ENCODE data around the gene SLC12A7. TPM values are rescaled to one million over a fixed set of nuclear protein-coding genes. Genes with fewer than 3 reads are reported as not detected.

SLC12A7 gene
- polyA plus RNA-seq, 3 donors = 33.2 to 51.6 (median 46.1) TPM

DNA sequence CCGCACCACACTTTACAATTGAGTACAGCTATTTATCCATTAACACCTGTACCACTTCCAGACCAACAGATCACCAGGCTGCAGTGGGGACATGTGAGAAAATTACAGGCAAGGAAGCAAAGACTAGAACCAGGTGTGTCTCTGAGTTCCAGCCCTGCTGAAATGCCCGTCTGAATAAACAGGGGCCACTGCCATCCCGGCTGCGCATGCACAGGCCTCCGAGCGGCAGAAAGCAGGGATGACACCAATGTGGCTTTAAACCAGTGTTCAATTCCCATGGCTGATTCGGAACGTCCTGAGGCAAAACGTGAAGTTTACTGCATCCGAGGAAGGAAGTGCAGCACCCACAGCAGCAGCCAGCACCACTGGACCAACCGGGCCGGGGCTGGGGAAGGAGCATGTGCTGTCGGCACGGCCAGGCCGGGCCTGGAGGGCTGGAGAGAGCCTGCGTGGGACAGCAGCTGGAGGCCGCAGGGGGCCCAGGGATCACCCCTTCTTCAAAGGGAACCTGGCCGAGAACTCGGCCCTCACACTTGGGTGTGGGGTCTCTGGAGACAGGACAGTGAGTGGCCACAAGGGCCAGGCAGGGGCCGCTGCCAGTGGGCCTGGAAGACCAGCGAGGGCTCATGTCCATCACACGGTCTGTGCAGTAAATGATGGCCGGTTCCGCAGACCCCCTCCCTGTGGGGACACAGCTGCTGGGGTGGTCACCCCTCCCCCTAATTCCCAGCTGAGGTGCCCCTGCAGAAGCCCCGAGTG is 33.0 kb upstream of the SLC12A7 start:
- DNase-seq (ENCODE audit: extremely low read depth in 1 of 11, low read depth in 9 of 11, low spot score in 4 of 11) = no peak

DNA sequence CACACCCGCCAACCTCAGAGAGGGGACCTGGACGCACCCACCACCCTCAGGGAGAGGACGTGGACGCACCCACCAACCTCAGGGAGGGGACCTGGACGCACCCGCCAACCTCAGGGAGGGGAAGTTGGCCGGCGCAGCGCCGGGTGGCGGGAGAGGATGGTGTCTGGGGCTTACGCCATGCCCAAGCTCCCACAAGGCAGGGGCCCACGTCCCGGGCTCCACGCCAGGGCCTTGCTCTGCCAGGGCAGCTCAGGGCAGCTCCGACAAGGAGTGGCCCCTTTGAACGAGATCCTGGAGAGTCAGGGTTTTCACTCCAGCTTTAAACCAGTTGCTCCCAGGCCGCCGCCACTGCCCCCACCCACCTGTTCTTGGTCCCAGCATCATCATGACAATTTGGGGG is 32.2 kb upstream of the SLC12A7 start:
- no peak for DNase-seq (ENCODE audit: extremely low read depth in 1 of 11, low read depth in 9 of 11, low spot score in 4 of 11)

DNA sequence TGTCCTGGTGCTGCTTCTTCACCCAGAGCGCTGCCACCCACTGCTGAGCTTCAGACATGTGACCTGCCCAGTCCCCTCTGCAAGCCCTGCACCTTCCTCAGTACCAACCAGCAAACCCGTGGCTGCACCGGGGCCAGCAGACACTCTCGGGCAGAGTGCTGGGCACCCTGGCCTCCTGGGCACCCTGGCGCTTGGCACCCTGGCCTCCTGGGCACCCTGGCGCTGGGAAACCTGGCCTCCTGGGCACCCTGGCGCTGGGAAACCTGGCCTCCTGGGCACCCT is 31.7 kb upstream of the SLC12A7 start:
- no peak for DNase-seq (ENCODE audit: extremely low read depth in 1 of 11, low read depth in 9 of 11, low spot score in 4 of 11)

DNA sequence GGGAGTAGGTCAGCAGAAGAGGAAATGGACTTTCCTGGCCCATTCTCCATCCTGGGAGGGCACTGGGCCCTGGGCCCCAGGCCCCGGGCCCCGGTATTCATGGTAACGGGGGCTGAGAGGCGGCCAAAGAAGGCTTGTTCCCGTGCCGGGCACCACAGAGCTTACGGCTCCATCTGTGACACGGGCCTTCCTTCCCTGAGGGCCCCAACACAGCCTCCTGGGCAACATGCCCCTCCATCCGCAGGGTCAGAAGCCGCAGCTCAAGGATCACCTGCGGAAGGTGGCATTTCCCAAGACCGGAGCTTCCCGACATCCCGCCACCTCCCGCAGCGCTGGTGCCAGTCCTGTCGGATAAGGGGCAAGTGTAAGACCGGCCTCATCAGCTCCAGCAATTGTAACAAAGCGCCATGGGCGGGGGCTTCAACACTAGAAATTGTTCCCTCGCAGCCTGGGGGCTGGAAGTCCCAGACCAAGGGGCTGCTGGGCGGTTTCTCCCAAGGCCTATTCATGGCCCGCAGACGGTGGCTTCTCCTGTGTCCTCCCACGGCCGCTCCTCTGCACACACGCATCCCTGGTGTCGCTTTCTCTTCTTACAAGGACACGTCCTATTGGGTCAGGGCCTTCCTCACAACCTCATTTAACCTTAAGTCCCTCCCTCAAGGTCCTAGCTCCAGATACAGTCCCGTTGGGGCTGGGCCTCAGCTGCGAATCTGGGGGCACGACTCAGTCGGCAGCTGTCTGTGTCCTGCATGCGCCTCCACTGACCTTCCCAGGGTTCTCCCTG is 31.2 kb upstream of the SLC12A7 start:
- DNase-seq (ENCODE audit: extremely low read depth in 1 of 11, low read depth in 9 of 11, low spot score in 4 of 11) = no peak

DNA sequence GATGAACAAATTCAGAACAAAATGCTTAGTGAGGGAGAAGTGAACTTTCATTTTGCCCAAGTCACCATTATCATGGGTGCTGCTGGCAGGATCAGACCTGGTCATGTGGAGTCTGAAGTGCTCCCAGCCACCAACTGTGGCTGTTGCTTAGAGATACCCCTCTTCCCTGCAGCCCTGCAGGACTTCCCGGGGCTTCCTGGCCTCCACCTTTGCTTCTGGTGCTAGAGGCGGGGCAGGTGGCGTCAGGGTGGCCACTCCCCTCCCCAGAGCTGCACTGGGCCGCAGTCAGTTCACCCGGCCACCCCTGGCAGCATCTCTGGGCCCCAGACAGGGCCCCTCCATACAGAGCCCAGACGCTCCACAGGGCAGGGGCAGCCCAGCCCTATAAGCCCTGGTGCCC is 30.0 kb upstream of the SLC12A7 start:
- no peak for DNase-seq (ENCODE audit: extremely low read depth in 1 of 11, low read depth in 9 of 11, low spot score in 4 of 11)

DNA sequence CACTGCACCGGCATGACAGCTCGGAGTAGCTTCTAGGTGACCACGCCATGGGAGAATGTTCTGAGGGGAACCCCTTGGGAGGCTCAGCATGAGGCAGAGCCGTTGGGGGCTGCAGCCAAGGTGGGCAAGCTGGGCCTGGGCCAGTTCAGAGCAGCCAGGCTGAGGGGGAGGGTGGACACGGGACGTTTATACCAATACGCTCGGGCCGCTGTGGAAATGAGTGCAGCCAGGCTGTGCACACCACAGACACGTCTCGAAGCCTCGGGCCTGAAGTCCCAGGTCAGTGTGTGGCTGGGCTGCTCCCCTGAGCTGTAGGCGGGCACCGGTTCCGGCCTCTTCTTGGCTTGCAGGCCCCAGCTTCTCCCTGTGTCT is 28.9 kb upstream of the SLC12A7 start:
- no peak for DNase-seq (ENCODE audit: extremely low read depth in 1 of 11, low read depth in 9 of 11, low spot score in 4 of 11)

DNA sequence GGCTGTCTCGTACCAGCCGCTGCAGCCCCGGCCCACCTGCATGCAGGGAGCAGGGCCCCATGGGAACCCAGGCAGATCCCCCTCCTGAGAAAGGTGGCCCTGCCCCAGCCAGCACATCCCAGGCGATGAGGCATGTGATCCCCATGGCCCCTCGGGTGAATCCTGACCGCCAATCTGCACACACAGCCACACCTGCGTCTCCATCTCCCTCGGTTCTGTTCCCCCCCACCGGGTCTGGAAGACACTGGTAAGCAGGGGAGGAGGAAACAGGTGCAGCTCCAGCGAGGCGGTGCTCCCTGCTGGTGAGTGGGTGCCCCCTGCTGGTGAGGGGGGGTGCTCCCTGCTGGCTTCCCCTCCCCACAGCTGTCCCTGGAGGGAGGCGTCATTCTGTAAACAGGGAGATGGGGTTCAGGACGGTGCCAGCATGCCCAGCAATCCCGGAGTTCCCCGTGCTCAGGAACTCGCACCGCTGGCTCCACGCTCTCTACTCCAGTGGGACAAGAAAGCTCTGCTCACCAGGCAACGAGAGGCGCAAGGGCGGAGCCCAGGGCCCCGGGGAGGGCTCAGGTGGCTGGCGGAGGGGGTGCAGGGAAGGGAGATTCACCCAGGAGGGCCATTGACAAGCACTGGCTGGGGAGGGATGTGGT is 28.4 kb upstream of the SLC12A7 start:
- DNase-seq (ENCODE audit: extremely low read depth in 1 of 11, low read depth in 9 of 11, low spot score in 4 of 11) = peak in 4 of 11 donors; percentile 46 to 63 (median 56)

DNA sequence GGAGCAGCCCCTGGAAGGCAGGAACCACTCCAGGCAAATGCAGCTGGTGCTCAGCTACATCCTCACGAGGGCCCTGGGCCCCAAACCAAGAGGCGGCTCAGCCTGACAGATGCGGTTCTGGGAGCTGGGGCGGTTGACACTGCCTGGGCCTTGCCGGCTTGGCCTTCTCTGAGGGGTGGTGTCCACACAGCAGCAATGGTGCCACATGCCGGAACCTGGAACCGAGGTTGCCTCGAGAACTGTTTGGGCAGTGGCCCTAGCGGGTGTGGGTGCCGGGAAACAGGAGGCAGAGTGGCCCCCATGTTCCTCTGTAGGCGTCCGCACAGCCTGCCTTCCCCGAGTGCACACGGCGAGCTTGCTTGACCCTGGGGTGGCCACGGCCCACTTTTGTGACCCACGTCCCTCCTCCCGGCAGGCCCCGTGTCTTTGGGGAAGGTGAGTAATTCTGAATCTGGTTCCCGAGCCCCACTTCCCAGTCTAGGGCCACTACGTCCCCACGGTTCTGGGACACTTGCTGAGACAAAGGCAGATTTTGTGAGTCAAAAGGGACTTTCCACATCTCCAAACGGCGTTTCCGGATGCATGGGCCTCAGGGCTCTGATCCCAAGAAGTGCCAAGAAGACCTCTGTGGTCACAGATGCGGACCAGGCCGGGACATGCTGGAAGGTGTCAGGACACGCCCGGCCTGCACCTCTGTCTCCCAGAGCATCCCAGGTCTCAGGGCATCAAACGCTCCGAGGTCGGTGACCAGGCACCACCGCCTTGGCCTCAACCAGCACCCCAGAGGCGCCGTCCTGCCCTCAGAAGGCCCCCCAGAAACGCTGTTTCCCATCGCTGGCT is 27.7 kb upstream of the SLC12A7 start:
- DNase-seq (ENCODE audit: extremely low read depth in 1 of 11, low read depth in 9 of 11, low spot score in 4 of 11) = no peak

DNA sequence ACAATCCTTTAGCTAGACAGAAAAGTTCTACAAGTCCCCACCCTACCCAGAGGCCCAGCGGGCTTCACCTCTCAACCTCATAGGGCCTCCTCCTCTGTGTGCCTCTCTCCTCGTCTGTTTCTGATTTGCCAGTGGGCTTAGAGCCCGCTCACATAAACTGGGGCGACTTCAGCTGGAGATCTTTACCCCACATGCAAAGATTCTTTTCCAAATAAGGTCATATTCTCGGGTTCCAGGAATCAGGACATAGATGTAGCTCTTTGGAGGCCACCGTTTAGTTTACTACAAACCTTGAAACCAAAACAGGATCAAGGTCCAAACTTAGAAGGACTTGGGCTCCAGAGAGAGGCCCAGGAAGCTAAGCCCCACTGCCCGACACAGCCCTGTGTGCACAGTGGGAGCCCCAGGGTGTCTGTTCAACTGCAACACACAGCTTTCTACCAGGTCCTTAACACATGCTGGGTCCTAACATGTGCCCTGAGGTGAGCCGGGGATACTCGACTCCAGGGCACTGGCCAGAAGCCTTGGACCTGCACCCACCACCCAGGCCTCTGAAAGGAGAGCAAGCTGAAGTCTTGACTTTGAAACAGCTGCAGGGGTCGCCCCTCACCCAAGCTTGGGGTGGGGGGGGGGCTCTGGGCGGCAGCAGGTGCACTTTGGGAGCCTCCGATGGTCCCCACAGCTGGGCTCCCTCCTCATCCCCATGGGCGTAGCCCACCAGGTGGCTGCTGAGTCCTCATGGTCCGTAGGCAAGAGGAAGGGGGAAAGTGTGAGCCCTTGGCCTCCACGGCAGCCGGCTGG is 26.8 kb upstream of the SLC12A7 start:
- DNase-seq (ENCODE audit: extremely low read depth in 1 of 11, low read depth in 9 of 11, low spot score in 4 of 11) = no peak

DNA sequence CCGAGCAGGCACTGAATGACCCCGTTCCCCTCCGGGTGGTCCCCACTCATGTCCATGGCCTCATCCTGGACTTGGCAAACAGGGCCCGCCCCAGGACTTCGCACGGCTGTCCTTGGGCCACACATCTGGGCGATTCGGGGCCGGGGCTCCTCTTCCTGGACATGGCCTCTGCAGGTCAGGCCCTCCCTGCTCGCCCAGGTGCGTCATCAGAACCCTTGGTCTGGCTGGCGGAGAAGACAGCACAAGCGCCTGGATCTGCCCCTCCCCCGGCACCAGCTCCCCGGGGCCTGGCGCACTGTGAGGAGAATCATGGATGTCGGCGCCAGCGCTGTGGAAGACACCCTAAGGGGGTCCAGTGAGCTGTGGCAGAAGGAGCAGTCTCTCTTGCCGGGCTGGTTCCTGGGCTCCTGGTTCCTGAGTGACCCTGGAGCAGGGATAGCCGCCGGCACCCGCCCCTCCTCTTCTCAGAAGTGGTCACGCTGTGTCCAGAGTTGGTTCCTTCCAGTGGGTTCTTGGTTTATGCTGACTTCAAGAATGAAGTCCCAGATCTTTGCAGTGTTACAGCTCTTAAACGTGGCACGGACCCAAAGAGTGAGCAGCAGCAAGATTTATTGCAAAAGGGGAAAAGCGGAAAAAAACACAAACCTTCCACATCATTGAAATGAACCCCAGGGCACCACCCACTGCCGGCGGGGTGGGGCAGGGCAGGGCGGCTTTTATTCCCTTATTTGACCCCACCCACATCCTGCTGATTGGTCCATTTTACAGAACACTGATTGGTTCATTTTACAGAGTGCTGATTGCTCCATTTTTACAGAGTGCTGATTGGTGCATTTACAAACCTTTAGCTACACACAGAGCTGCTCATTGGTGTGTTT is 25.9 kb upstream of the SLC12A7 start:
- DNase-seq (ENCODE audit: extremely low read depth in 1 of 11, low read depth in 9 of 11, low spot score in 4 of 11) = no peak

DNA sequence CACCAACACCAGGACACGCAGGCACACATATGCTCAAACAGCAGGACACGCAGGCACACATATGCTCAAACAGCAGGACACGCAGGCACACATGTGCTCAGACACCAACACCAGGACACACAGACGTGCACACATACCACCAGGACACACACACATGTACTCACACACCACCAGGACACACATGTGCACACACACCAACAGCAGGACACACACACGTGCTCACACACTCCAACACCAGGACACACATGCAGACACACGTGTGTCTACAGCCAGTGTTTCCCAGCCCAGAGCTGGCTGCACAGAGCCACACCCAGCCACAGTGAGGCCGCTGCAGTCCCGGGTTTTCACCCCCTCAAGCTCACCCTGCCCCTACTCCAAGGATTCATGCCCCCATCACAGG is 25.0 kb upstream of the SLC12A7 start:
- no peak for DNase-seq (ENCODE audit: extremely low read depth in 1 of 11, low read depth in 9 of 11, low spot score in 4 of 11)

DNA sequence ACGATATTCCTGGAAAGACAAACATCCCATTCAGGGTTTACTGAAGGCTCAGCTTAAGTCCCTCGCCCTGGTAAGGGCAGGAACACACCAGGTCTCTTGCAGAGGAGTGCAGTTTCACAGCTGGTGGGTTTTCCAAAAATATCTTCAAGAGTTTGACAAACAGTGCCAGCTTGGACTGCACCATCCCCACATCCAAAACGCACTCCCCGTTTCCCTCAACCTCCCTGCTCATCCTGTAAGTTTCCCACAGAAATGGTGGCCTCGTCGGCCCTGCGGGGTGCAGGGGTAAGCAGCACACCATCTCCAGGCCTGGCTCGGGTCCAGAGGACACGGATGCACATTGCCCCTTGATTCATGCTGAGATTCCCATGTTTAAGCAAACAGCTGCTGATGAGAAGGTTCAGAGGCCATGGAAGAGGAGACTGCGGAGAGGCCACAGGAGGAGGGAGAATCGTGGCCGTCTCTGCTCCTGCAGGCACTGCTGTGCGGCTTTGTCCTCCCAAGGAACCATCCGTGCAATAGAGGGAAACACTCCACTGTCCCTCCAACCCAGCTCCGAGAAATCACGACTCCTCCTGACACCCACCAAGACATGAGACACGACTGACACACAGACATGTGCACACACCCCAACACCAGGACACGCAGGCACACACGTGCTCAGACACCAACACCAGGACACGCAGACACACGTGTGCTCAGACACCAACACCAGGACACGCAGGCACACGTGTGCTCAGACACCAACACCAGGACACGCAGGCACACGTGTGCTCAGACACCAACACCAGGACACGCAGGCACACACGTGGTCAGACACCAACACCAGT is 24.0 kb upstream of the SLC12A7 start:
- no peak for DNase-seq (ENCODE audit: extremely low read depth in 1 of 11, low read depth in 9 of 11, low spot score in 4 of 11)

DNA sequence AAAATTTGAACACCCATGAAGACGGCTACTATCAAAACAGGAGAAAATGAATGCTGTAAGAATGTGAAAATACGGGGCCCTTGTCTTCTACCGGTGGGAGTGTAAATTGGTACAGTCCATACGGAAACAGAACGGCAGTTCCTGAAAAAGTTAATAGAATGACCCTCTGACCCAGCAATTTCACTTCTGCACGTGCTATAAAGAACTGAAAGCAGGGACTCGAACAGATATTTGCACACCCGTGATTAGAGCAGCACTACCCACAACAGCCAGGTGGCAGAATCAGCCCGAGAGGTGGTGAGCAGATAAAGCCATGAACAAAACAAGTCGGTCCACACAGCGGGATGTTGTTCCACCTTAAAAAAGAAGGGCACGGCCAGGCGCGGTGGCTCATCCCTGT is 22.6 kb upstream of the SLC12A7 start:
- DNase-seq (ENCODE audit: extremely low read depth in 1 of 11, low read depth in 9 of 11, low spot score in 4 of 11) = no peak

DNA sequence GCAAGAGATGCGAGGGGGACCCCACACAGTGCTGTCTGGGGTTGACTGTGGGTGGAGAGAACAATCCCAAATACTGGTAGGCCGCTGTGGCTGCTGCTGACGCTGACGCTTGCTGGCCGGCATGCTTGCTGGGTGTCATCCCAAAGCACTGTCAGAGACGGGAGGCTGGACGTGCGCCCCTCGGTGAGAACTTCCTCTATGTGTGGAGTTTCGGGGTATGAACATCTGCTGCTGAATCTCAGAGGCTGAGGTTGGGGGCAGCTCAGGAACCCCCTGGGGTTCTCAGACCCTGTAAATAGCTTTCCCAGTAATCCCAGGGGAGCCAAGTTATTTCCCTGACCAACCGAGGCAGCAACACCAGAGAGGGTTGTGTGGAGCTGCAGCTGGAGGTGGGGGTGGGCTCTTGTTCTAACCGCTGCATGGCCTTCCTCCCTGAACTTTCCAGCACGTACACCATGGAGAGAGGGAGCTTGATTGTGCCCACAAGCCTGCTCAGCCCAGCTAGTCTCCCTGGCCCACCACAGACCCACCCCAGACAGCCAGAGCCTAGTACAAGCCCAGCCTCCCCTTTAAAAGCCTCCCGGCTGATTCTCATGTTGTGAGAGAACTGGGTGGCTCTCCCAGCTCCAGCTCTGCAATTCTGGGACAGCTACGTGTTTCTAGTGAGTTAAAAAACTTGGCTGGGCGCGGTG is 21.8 kb upstream of the SLC12A7 start:
- no peak for DNase-seq (ENCODE audit: extremely low read depth in 1 of 11, low read depth in 9 of 11, low spot score in 4 of 11)

DNA sequence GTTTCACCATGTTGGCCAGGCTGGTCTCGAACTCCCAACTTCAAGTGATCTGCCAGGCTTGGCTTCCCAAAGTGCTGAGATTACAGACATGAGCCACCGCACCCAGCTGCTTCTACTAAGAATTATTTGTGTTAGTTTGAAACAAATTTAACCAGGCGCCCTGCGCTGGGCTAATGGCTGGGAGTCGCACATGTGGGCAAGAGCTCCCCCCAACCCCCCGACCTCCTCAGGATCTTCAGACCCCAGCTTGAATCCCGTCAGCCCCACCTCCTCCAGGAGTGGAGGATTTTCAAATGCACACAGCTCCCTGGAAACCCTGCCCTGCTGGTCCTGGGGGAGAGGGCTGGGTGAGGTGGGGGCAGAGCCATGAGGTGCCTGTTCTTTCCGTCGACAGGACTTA is 21.2 kb upstream of the SLC12A7 start:
- no peak for DNase-seq (ENCODE audit: extremely low read depth in 1 of 11, low read depth in 9 of 11, low spot score in 4 of 11)

DNA sequence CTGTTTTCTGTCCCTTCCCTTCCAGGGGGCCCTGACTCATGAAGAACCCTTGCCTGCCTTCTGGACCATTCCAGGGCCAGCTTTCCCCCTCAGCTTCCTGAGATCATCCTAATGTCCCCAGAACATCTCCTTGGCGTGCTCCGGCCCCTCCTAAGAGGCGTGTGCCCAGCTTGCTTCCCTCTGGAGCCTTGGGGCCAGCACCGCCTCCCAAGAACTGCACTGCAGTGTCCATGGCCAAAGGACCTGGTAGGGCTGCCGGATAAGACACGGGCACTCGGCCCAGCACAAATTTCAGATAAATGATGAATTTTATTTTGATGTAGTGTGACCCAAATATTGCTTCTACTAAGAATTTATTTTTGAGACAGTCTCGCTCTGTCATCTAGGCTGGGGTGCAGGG is 20.7 kb upstream of the SLC12A7 start:
- DNase-seq (ENCODE audit: extremely low read depth in 1 of 11, low read depth in 9 of 11, low spot score in 4 of 11) = no peak

DNA sequence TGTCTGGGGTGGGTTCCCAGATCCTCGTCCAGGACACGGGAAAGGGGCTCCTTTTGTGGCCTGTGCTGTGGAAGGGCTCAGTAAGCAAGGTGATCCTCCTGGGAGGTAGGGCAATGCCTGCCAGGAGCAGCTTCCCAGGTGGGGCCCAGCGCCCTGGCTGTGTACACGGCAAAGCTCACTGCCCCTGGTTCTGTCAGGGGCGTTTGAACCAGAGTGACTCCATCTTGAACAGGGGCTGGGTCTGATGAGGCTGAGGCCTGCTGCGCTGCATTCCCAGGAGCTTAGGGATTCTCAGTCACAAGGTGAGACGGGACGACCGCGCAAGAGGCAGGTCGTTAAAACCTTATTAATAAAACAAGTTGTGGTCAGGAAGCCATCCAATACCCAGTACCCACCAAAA is 19.9 kb upstream of the SLC12A7 start:
- no peak for DNase-seq (ENCODE audit: extremely low read depth in 1 of 11, low read depth in 9 of 11, low spot score in 4 of 11)

Data from renal cortex interstitium (tissue), 11 donors.